HEK293 (cell line): ENCODE results near the gene TBX10.

ENCODE experiments used
- CTCF ChIA-PET: fragments of 350-600 bp; formaldehyde crosslinking; extraction: SDS; loops from one replicate; lab custom pipeline; 2021; ENCODE audit warnings: antibody characterized with exemption; lab: Yijun Ruan, JAX
- POLR2A ChIA-PET: fragments of 300-600 bp; formaldehyde crosslinking; extraction: SDS; loops from one replicate; lab custom pipeline; 2020; ENCODE audit warnings: antibody characterized with exemption, inconsistent platforms; lab: Yijun Ruan, JAX
- H3K27ac ChIP-seq: fragments of 200-500 bp; sonication (Bioruptor generic); 2 replicates; pipeline ENCODE4 v1.5.1; 2014; ENCODE audit warnings: low read depth, low read length, control low read depth, inconsistent platforms; ENCODE audit errors: extremely low read depth
- H3K36me3 ChIP-seq, 2 experiments: fragments of 200-500 bp in 1 of 2; sonication (Bioruptor generic) in 1 of 2; 1 replicate in 1 of 2; 2 replicates in 1 of 2; pipeline ENCODE4 v1.5.1; 2014 to 2017; ENCODE audit warnings: inconsistent platforms in 2 of 2, low read length in 2 of 2; ENCODE audit not compliant: control insufficient read depth in 2 of 2, insufficient read depth in 1 of 2
- H3K4me1 ChIP-seq: fragments of 200-500 bp; sonication (Bioruptor generic); 2 replicates; pipeline ENCODE4 v1.5.1; 2014; ENCODE audit warnings: mild to moderate bottlenecking, low read length, inconsistent platforms; ENCODE audit not compliant: control insufficient read depth, insufficient read depth
- H3K4me3 ChIP-seq: 2 replicates; pipeline ENCODE4 v1.5.1; 2011; ENCODE audit warnings: low read depth, mild to moderate bottlenecking, control low read depth, low read length, moderate library complexity
- H3K9me3 ChIP-seq: fragments of 200-500 bp; sonication (Bioruptor generic); 2 replicates; pipeline ENCODE4 v1.5.1; 2014; ENCODE audit warnings: low read depth, low read length, inconsistent platforms; ENCODE audit not compliant: control insufficient read depth, insufficient read depth
- AEBP2 ChIP-seq: fragments of 450-650 bp; formaldehyde crosslinking; IDR thresholded peaks from 2 replicates; pipeline ENCODE4 v1.5.1; 2016; ENCODE audit warnings: missing biosample characterization, missing genetic modification characterization, borderline replicate concordance
- BCL6B ChIP-seq: fragments of 450-650 bp; formaldehyde crosslinking; IDR thresholded peaks from 2 replicates; pipeline ENCODE4 v1.5.1; 2017; ENCODE audit warnings: missing biosample characterization, missing genetic modification characterization
- GLIS2 ChIP-seq: fragments of 450-650 bp; formaldehyde crosslinking; IDR thresholded peaks from 2 replicates; pipeline ENCODE4 v1.5.1; 2016; ENCODE audit warnings: missing biosample characterization, missing genetic modification characterization
- HOXD13 ChIP-seq: sonication (generic); formaldehyde crosslinking; IDR thresholded peaks from 2 replicates; pipeline ENCODE4 v1.8.0; 2022; ENCODE audit warnings: missing genetic modification reagents, borderline replicate concordance
- KLF9 ChIP-seq: fragments of 450-650 bp; formaldehyde crosslinking; IDR thresholded peaks from 2 replicates; pipeline ENCODE4 v1.5.1; 2016; ENCODE audit warnings: missing biosample characterization, missing genetic modification characterization, low read depth
- PATZ1 ChIP-seq: fragments of 450-650 bp; formaldehyde crosslinking; IDR thresholded peaks from 2 replicates; pipeline ENCODE4 v1.5.1; 2016; ENCODE audit warnings: missing biosample characterization, missing genetic modification characterization
- RBAK ChIP-seq: fragments of 450-650 bp; formaldehyde crosslinking; IDR thresholded peaks from 2 replicates; pipeline ENCODE4 v1.5.1; 2016; ENCODE audit warnings: missing biosample characterization, missing genetic modification characterization
- REPIN1 ChIP-seq: fragments of 450-650 bp; formaldehyde crosslinking; IDR thresholded peaks from 2 replicates; pipeline ENCODE4 v1.5.1; 2017; ENCODE audit warnings: missing biosample characterization, missing genetic modification characterization, low read depth
- SCRT2 ChIP-seq: fragments of 450-650 bp; formaldehyde crosslinking; IDR thresholded peaks from 2 replicates; pipeline ENCODE4 v1.5.1; 2016; ENCODE audit warnings: missing biosample characterization, missing genetic modification characterization
- ZBTB21 ChIP-seq: fragments of 450-650 bp; formaldehyde crosslinking; IDR thresholded peaks from 2 replicates; pipeline ENCODE4 v1.5.1; 2017; ENCODE audit warnings: missing biosample characterization, missing genetic modification characterization
- ZBTB6 ChIP-seq: fragments of 450-650 bp; formaldehyde crosslinking; IDR thresholded peaks from 2 replicates; pipeline ENCODE4 v1.5.1; 2017; ENCODE audit warnings: missing biosample characterization, missing genetic modification characterization
- ZIC2 ChIP-seq: fragments of 450-650 bp; formaldehyde crosslinking; IDR thresholded peaks from 2 replicates; pipeline ENCODE4 v1.5.1; 2016; ENCODE audit warnings: missing biosample characterization, missing genetic modification characterization
- ZNF169 ChIP-seq: fragments of 450-650 bp; formaldehyde crosslinking; IDR thresholded peaks from 2 replicates; pipeline ENCODE4 v1.5.1; 2016; ENCODE audit warnings: missing biosample characterization, missing genetic modification characterization
- ZNF311 ChIP-seq: fragments of 450-650 bp; formaldehyde crosslinking; IDR thresholded peaks from 2 replicates; pipeline ENCODE4 v1.5.1; 2017; ENCODE audit warnings: missing biosample characterization, missing genetic modification characterization, borderline replicate concordance
- ZNF600 ChIP-seq: fragments of 450-650 bp; formaldehyde crosslinking; IDR thresholded peaks from 2 replicates; pipeline ENCODE4 v1.5.1; 2016; ENCODE audit warnings: missing biosample characterization, missing genetic modification characterization
- ZNF664 ChIP-seq: fragments of 450-650 bp; formaldehyde crosslinking; IDR thresholded peaks from 2 replicates; pipeline ENCODE4 v1.5.1; 2016; ENCODE audit warnings: missing biosample characterization, missing genetic modification characterization
- ZNF837 ChIP-seq: fragments of 450-650 bp; formaldehyde crosslinking; IDR thresholded peaks from 2 replicates; pipeline ENCODE4 v1.5.1; 2016; ENCODE audit warnings: missing biosample characterization, missing genetic modification characterization

The TBX10 gene

GRCh38 chr11:67640758-67641337, 1.3 kb upstream of the TBX10 start:
- H3K4me3 ChIP-seq: no peak overlapping the region
- no peak overlapping the region for H3K27ac ChIP-seq
- ChIA-PET POLR2A (no interaction called here), CTCF (interaction anchor here (0.6 to 1.7 kb wide), 3 partner anchors 12 to 40 kb away, joined by 3 to 5 read pairs (median 3); no protein-coding TSS in a partner anchor)
- no peaks in the 10 kb centered on the region for H3K4me1 ChIP-seq
- TF ChIP-seq ZIC2 (tag by site-specific recombination): no peak
- no peak for TF ChIP-seq HOXD13 (CRISPR knock-in tag)
- no peak for TF ChIP-seq ZNF664
- TF ChIP-seq RBAK (tag by site-specific recombination): no peak
- no peak for TF ChIP-seq ZNF600 (tag by site-specific recombination)
- no peak for TF ChIP-seq GLIS2
- TF ChIP-seq ZNF169 (tag by site-specific recombination): no peak
- TF ChIP-seq ZNF837 (tag by site-specific recombination): no peak
- TF ChIP-seq ZNF311: no peak
- TF ChIP-seq ZBTB21 (tag by site-specific recombination): no peak
- no peak for TF ChIP-seq REPIN1 (tag by site-specific recombination)
- TF ChIP-seq AEBP2 (tag by site-specific recombination): no peak
- TF ChIP-seq KLF9 (tag by site-specific recombination): no peak
- no peak for TF ChIP-seq BCL6B
- H3K9me3 ChIP-seq: no peaks in the 10 kb centered on the region
- H3K36me3 ChIP-seq: no peaks in the 10 kb centered on the region

- H3K36me3 ChIP-seq: no peaks in the 10 kb centered on the region
- POLR2A ChIA-PET: no interaction called here
Observed at GRCh38 chr11:67640021-67640757, 626 bp upstream of the TBX10 start.

More at GRCh38 chr11:67640021-67640757, 626 bp upstream of the TBX10 start:
- TF ChIP-seq SCRT2 (no peak), PATZ1 (tag by site-specific recombination) (peak; percentile 18; the same call in 1 of the 2 replicates), ZBTB6 (tag by site-specific recombination) (0 out of 2 replicates have a peak, but pooled peaks have one; percentile 28)
- H3K27ac ChIP-seq: no peak overlapping the region
- CTCF ChIA-PET: interaction anchor here (0.6 to 1.7 kb wide), 6 partner anchors 10 to 68 kb away, joined by 3 to 5 read pairs (median 3); partner anchors contain the start of gene NUDT8
- H3K9me3 ChIP-seq: no peaks in the 10 kb centered on the region
- H3K4me3 ChIP-seq: no peak overlapping the region
- H3K4me1 ChIP-seq: no peaks in the 10 kb centered on the region
